SK-N-SH (cell line): Measurements from ENCODE around the gene MGAT4A. TPM values are rescaled to one million over a fixed set of nuclear protein-coding genes. Genes with fewer than 3 reads are reported as not detected.

Source experiments
- CTCF ChIA-PET: fragments of 300-600, 350-600 bp; formaldehyde crosslinking; extraction: SDS; loops from one replicate; lab custom pipeline; 2021; lab: Yijun Ruan, JAX
- POLR2A ChIA-PET: fragments of 350-600 bp; sonication (Branson Sonifier 250); formaldehyde crosslinking; extraction: SDS; loops from one replicate; lab custom pipeline; 2020; ENCODE audit warnings: antibody characterized with exemption, inconsistent platforms; lab: Yijun Ruan, JAX
- DNase-seq: peaks from one replicate; pipeline ENCODE4 v3.0.0; 2012
- H2AFZ ChIP-seq: fragments of 200-600 bp; sonication (generic); 2 replicates; pipeline ENCODE4 v1.8.1; 2016; ENCODE audit warnings: antibody characterized with exemption, mild to moderate bottlenecking, low read depth
- H3F3A ChIP-seq: fragments of 200-600 bp; sonication (generic); replicated peaks from 2 replicates; pipeline ENCODE3; 2016; ENCODE audit warnings: antibody characterized with exemption, mild to moderate bottlenecking; ENCODE audit not compliant: insufficient read depth
- H3K27ac ChIP-seq, 2 experiments: fragments of 200-500 bp in 1 of 2; fragments of 200-600 bp in 1 of 2; sonication (Bioruptor generic) in 1 of 2; sonication (generic), shearing (Covaris generic) in 1 of 2; 2 replicates each; pipeline versions ENCODE4 v1.5.1 to v1.6.1; 2014 to 2016; ENCODE audit warnings: low read depth in 2 of 2, inconsistent platforms in 1 of 2, low read length in 1 of 2, mild to moderate bottlenecking in 1 of 2, mixed read lengths in 1 of 2
- H3K27me3 ChIP-seq: fragments of 200-600 bp; sonication (generic), shearing (Covaris generic); 2 replicates; pipeline ENCODE4 v1.6.1; 2016; ENCODE audit warnings: mixed run types; ENCODE audit not compliant: insufficient read depth
- H3K36me3 ChIP-seq, 2 experiments: fragments of 200-500 bp in 1 of 2; fragments of 200-600 bp in 1 of 2; sonication (Bioruptor generic) in 1 of 2; sonication (generic) in 1 of 2; replicated peaks in 1 of 2; 2 replicates each; pipeline versions ENCODE3 to v1.5.1; 2014 to 2016; ENCODE audit warnings: low read length in 1 of 2, mild to moderate bottlenecking in 1 of 2; ENCODE audit not compliant: insufficient read depth in 2 of 2, control insufficient read depth in 1 of 2
- H3K4me1 ChIP-seq, 2 experiments: fragments of 200-500 bp in 1 of 2; fragments of 200-600 bp in 1 of 2; sonication (Bioruptor generic) in 1 of 2; sonication (generic), shearing (Covaris generic) in 1 of 2; 2 replicates each; pipeline versions ENCODE4 v1.5.1 to v1.6.1; 2014 to 2016; ENCODE audit warnings: low read depth in 1 of 2, low read length in 1 of 2, mixed run types in 1 of 2; ENCODE audit not compliant: insufficient read depth in 2 of 2, control insufficient read depth in 1 of 2
- H3K4me2 ChIP-seq: fragments of 200-600 bp; sonication (generic), shearing (Covaris generic); 2 replicates; pipeline ENCODE4 v1.6.1; 2017; ENCODE audit warnings: mixed run types
- H3K4me3 ChIP-seq, 2 experiments: fragments of 200-500 bp in 1 of 2; fragments of 200-600 bp in 1 of 2; sonication (Bioruptor generic) in 1 of 2; sonication (generic), shearing (Covaris generic) in 1 of 2; 2 replicates each; pipeline versions ENCODE4 v1.5.1 to v1.8.1; 2014 to 2016; ENCODE audit warnings: low read depth in 2 of 2, inconsistent platforms in 1 of 2, low read length in 1 of 2, mild to moderate bottlenecking in 1 of 2, mixed read lengths in 1 of 2, moderate library complexity in 1 of 2
- H3K79me2 ChIP-seq: fragments of 200-600 bp; sonication (generic); 2 replicates; pipeline ENCODE4 v1.8.1; 2017; ENCODE audit warnings: mild to moderate bottlenecking; ENCODE audit not compliant: insufficient read depth
- H3K9ac ChIP-seq: fragments of 200-600 bp; sonication (generic); 2 replicates; pipeline ENCODE4 v1.6.1; 2017; ENCODE audit warnings: mixed run types
- H3K9me2 ChIP-seq: fragments of 200-600 bp; sonication (generic); 2 replicates; pipeline ENCODE4 v1.6.1; 2017; ENCODE audit warnings: mixed run types
- H3K9me3 ChIP-seq: fragments of 200-600 bp; sonication (generic); 2 replicates; pipeline ENCODE4 v1.6.1; 2017; ENCODE audit warnings: mixed run types, mild to moderate bottlenecking, moderate library complexity
- H4K20me1 ChIP-seq: fragments of 200-600 bp; sonication (generic); 2 replicates; pipeline ENCODE4 v1.6.1; 2017; ENCODE audit warnings: mild to moderate bottlenecking, mixed run types; ENCODE audit not compliant: insufficient read depth
- EP300 ChIP-seq, 2 experiments: IDR thresholded peaks; 2 replicates each; pipeline versions ENCODE4 v1.4.0 to v1.6.1; 2012; ENCODE audit warnings: borderline replicate concordance in 1 of 2, low read depth in 1 of 2, low read length in 1 of 2
- EZH2phosphoT487 ChIP-seq: fragments of 200-600 bp; sonication (generic); IDR thresholded peaks from 2 replicates; pipeline ENCODE4 v1.6.1; 2017; ENCODE audit warnings: low read depth, mixed run types, mild to moderate bottlenecking, antibody characterized with exemption, moderate library complexity, borderline replicate concordance
- FOXJ3 ChIP-seq: sonication (generic); formaldehyde crosslinking; IDR thresholded peaks from 2 replicates; pipeline ENCODE4 v1.5.1; 2020; ENCODE audit warnings: mild to moderate bottlenecking, missing genetic modification reagents
- GATA2 ChIP-seq: sonication (generic); formaldehyde crosslinking; IDR thresholded peaks from 2 replicates; pipeline ENCODE4 v1.5.0; 2020; ENCODE audit warnings: mild to moderate bottlenecking, missing genetic modification reagents
- MAX ChIP-seq: IDR thresholded peaks from 2 replicates; pipeline ENCODE4 v1.4.0; 2012; ENCODE audit warnings: low read depth
- NFIC ChIP-seq: IDR thresholded peaks from 2 replicates; pipeline ENCODE4 v1.4.0; 2012; ENCODE audit warnings: borderline replicate concordance
- POLR2AphosphoS5 ChIP-seq: IDR thresholded peaks from 2 replicates; pipeline ENCODE4 v1.6.1; 2012; ENCODE audit warnings: low read depth, low read length
- RAD21 ChIP-seq: IDR thresholded peaks from 2 replicates; pipeline ENCODE4 v1.6.1; 2012; ENCODE audit warnings: mild to moderate bottlenecking, low read length
- RCOR1 ChIP-seq: fragments of 150-350 bp; IDR thresholded peaks from 2 replicates; pipeline ENCODE4 v1.6.1; 2017; ENCODE audit warnings: antibody characterized with exemption, low read length
- RFX5 ChIP-seq: IDR thresholded peaks from 2 replicates; pipeline ENCODE4 v1.6.1; 2012; ENCODE audit warnings: mild to moderate bottlenecking, improper control_type of control experiment, low read length
- RXRA ChIP-seq: IDR thresholded peaks from 2 replicates; pipeline ENCODE4 v1.4.0; 2012; ENCODE audit warnings: low read depth, mild to moderate bottlenecking, borderline replicate concordance
- SIN3A ChIP-seq: IDR thresholded peaks from 2 replicates; pipeline ENCODE4 v1.6.1; 2012; ENCODE audit warnings: low read depth, mild to moderate bottlenecking, low read length, moderate library complexity, borderline replicate concordance
- SMC3 ChIP-seq: IDR thresholded peaks from 2 replicates; pipeline ENCODE4 v1.6.1; 2012; ENCODE audit warnings: low read depth, low read length, improper control_type of control experiment
- TEAD4 ChIP-seq: IDR thresholded peaks from 2 replicates; pipeline ENCODE4 v1.4.0; 2012; ENCODE audit warnings: mild to moderate bottlenecking, borderline replicate concordance; ENCODE audit not compliant: insufficient read depth
- YY1 ChIP-seq: IDR thresholded peaks from 2 replicates; pipeline ENCODE4 v1.4.0; 2012; ENCODE audit warnings: low read depth, mild to moderate bottlenecking
- WGBS: methylation state at CpG from one replicate; pipeline ENCODE4 v1.1.6; 2017; ENCODE audit warnings: low lambda C conversion rate; 5-methylcytosine and 5-hydroxymethylcytosine counted together
- polyA plus RNA-seq, 3 experiments: library from polyadenylated mRNA; depleted of rRNA; stranded (reverse); fragments of >200 nt; gene quantifications; 2 replicates each; pipeline ENCODE4 v1.2.3, GENCODE V29; 2012
- TF ChIP-seq, protein P1 (sequence below): IDR thresholded peaks from 2 replicates; pipeline ENCODE4 v1.4.0; 2012; ENCODE audit warnings: low read depth, borderline replicate concordance
- TF ChIP-seq, protein P2 (sequence below): fragments of 150-350 bp; IDR thresholded peaks from 2 replicates; pipeline ENCODE4 v1.6.1; 2016; ENCODE audit warnings: mild to moderate bottlenecking, low read depth, low read length

Gene MGAT4A
- polyA plus RNA-seq, 1 of the 3 experiments (the other 2 are of a cell fraction): 0.07 TPM

- POLR2A ChIA-PET: no interaction called here
- 37% methylated on average over 2 of the region's 2 CpGs for WGBS
- CTCF ChIA-PET: interaction anchor here (1.0 to 1.6 kb wide), 3 partner anchors 67 to 1491 kb away, joined by 3 to 4 read pairs (median 3); no protein-coding TSS in a partner anchor
Observed at GRCh38 chr2:98771264-98771663, 40.3 kb upstream of the MGAT4A start.

DNA sequence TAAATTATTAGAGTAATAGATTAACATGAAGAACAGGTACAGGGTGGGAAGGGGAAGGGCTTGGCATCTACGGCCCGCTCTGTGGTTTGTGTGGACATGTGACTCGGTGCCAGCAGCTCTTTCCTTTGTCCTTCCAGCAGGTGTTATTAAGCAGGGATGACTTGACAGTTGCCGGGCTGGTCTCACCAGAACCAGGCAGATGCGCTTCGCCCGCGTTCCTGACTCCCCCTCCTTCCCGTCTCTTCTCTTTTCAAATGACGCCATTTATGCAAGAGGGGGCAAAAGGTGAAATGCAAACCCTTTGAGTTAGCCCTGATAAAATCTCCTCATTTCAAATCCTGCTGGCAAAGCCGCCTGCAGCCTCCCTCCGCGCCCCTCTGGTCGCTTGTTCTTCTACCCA, 38.9 kb upstream of the MGAT4A start:
- no peak overlapping the region for H3K27ac ChIP-seq
- H2AFZ ChIP-seq: no peak overlapping the region
- WGBS: 85% methylated on average over 14 of the region's 14 CpGs
- no peaks in the 10 kb centered on the region for H3K27me3 ChIP-seq
- no peaks in the 10 kb centered on the region for H3K9me2 ChIP-seq
- ChIA-PET CTCF (interaction anchor here (0.9 to 1.6 kb wide), 2 partner anchors 12 to 120 kb away, joined by 3 to 4 read pairs; no protein-coding TSS in a partner anchor), POLR2A (no interaction called here)
- no peak overlapping the region for H3K4me2 ChIP-seq
- no peak overlapping the region for H3K4me3 ChIP-seq
- no peak for DNase-seq
- no peak overlapping the region for H3K9ac ChIP-seq
- H4K20me1 ChIP-seq: no peaks in the 10 kb centered on the region
- H3K4me1 ChIP-seq: no peaks in the 10 kb centered on the region; a peak in 1 of 4 replicates
- no peaks in the 10 kb centered on the region for H3K79me2 ChIP-seq
- no peaks in the 10 kb centered on the region for H3F3A ChIP-seq
- H3K36me3 ChIP-seq: no peaks in the 10 kb centered on the region
- no peak for TF ChIP-seq TEAD4
- TF ChIP-seq, protein P1, sequence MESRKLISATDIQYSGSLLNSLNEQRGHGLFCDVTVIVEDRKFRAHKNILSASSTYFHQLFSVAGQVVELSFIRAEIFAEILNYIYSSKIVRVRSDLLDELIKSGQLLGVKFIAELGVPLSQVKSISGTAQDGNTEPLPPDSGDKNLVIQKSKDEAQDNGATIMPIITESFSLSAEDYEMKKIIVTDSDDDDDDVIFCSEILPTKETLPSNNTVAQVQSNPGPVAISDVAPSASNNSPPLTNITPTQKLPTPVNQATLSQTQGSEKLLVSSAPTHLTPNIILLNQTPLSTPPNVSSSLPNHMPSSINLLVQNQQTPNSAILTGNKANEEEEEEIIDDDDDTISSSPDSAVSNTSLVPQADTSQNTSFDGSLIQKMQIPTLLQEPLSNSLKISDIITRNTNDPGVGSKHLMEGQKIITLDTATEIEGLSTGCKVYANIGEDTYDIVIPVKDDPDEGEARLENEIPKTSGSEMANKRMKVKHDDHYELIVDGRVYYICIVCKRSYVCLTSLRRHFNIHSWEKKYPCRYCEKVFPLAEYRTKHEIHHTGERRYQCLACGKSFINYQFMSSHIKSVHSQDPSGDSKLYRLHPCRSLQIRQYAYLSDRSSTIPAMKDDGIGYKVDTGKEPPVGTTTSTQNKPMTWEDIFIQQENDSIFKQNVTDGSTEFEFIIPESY: no peak
- TF ChIP-seq MAX: no peak
- TF ChIP-seq RFX5: no peak
- TF ChIP-seq FOXJ3 (CRISPR knock-in tag): no peak
- TF ChIP-seq RCOR1: no peak
- TF ChIP-seq SIN3A: no peak
- TF ChIP-seq, protein P2, sequence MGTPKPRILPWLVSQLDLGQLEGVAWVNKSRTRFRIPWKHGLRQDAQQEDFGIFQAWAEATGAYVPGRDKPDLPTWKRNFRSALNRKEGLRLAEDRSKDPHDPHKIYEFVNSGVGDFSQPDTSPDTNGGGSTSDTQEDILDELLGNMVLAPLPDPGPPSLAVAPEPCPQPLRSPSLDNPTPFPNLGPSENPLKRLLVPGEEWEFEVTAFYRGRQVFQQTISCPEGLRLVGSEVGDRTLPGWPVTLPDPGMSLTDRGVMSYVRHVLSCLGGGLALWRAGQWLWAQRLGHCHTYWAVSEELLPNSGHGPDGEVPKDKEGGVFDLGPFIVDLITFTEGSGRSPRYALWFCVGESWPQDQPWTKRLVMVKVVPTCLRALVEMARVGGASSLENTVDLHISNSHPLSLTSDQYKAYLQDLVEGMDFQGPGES: no peak
- no peak for TF ChIP-seq SMC3
- TF ChIP-seq RXRA: no peak
- TF ChIP-seq POLR2AphosphoS5: no peak
- no peak for TF ChIP-seq NFIC
- no peak for TF ChIP-seq YY1
- H3K9me3 ChIP-seq: no peaks in the 10 kb centered on the region

More at GRCh38 chr2:98771264-98771663, 40.3 kb upstream of the MGAT4A start:
- H3K9ac ChIP-seq: no peak overlapping the region
- no peaks in the 10 kb centered on the region for H3K9me3 ChIP-seq
- H3K79me2 ChIP-seq: no peaks in the 10 kb centered on the region
- TF ChIP-seq EZH2phosphoT487 (no peak), MAX (no peak), GATA2 (CRISPR knock-in tag) (no peak), POLR2AphosphoS5 (no peak), YY1 (no peak), RAD21 (no peak), RFX5 (no peak), TEAD4 (no peak), EP300 (IDR thresholded peaks at IDR 0.05; ENCODE audit: borderline replicate concordance in 1 of 2, low read depth in 1 of 2, low read length in 1 of 2) (no peak)
- TF ChIP-seq, protein P1: no peak
- no peak overlapping the region for H2AFZ ChIP-seq
- no peaks in the 10 kb centered on the region for H4K20me1 ChIP-seq
- no peaks in the 10 kb centered on the region for H3F3A ChIP-seq
- H3K4me2 ChIP-seq: no peak overlapping the region
- H3K4me3 ChIP-seq: no peak overlapping the region
- peaks cover 0 to 4% of the 10 kb centered on the region in 2 experiments; a peak in 1 of 4 replicates for H3K4me1 ChIP-seq
- H3K27me3 ChIP-seq: no peaks in the 10 kb centered on the region
- no peaks in the 10 kb centered on the region for H3K9me2 ChIP-seq
- no peak overlapping the region for H3K27ac ChIP-seq
- no peak for DNase-seq
- no peaks in the 10 kb centered on the region for H3K36me3 ChIP-seq
